ENCODE measurements around the gene WWOX.

GRCh38 chr16:78648517-78648916 lies 549.1 kb downstream of the WWOX start:
- TF ChIP-seq EZH2phosphoT487 (IDR thresholded peaks at IDR 0.05; ENCODE audit: borderline replicate concordance, low read length): no peak
- TF ChIP-seq CTCF (conservative IDR thresholded peaks at IDR 0.05; ENCODE audit: low read depth, low read length): no peak
